Measurements from ENCODE around the gene CNPPD1. TPM values are rescaled to one million over a fixed set of nuclear protein-coding genes. Genes with fewer than 3 reads are reported as not detected.
A peak's percentile ranks its signal among the peaks of the same experiment; 100 is the strongest.

Gene CNPPD1
- total RNA-seq, 1 experiment from 2014 or later, result 38.2 TPM

- peaks cover 20% of the 10 kb centered on the region for H3K4me1 ChIP-seq (ENCODE audit: insufficient read depth, low read length)
- intact Hi-C loops (cut with micrococcal nuclease), result no loop called here
- H3K79me2 ChIP-seq (ENCODE audit: low read length), result peaks cover 5% of the 10 kb centered on the region; the same call in 1 of the 2 replicates
- H3K36me3 ChIP-seq (ENCODE audit: low read depth, low read length), result peaks cover 4% of the 10 kb centered on the region
- ChIA-PET CTCF (no interaction called here), POLR2A (ENCODE audit: unreplicated experiment) (no interaction called here)
- H4K20me1 ChIP-seq (ENCODE audit: low read length), result no peaks in the 10 kb centered on the region
- BruUV-seq (replicated peaks), result no TSS peak
- H3K27ac ChIP-seq (ENCODE audit: low read length), result no peak overlapping the region
- H3F3A ChIP-seq (ENCODE audit: low read length, unreplicated experiment), result no peaks in the 10 kb centered on the region
- no peak overlapping the region for H3K4me2 ChIP-seq (ENCODE audit: low read length)
- H3K27me3 ChIP-seq (ENCODE audit: low read length), result no peaks in the 10 kb centered on the region
- no peak overlapping the region for H2AFZ ChIP-seq (ENCODE audit: low read length)
- TF ChIP-seq EZH2phosphoT487 (IDR thresholded peaks at IDR 0.05; ENCODE audit: borderline replicate concordance, low read length) (no peak), CTCF (conservative IDR thresholded peaks at IDR 0.05; ENCODE audit: low read depth, low read length) (no peak), EZH2 (IDR thresholded peaks at IDR 0.05; ENCODE audit: low read length, unreplicated experiment) (no peak)
- no peak for ATAC-seq
- no peak for DNase-seq
- no peak overlapping the region for H3K9ac ChIP-seq (ENCODE audit: low read length)
- no peaks in the 10 kb centered on the region for H3K9me3 ChIP-seq (ENCODE audit: low read length)
- no peak overlapping the region for H3K4me3 ChIP-seq (ENCODE audit: low read length)
- H3K9me2 ChIP-seq (replicated peaks; ENCODE audit: low read length), result no peaks in the 10 kb centered on the region
Measured at GRCh38 chr2:219209236-219210195, 32.8 kb upstream of the CNPPD1 start.

- H3K79me2 ChIP-seq (ENCODE audit: low read length), result peaks cover 5% of the 10 kb centered on the region; the same call in 1 of the 2 replicates
- H3K9ac ChIP-seq (ENCODE audit: low read length), result no peak overlapping the region
- no peaks in the 10 kb centered on the region for H3K9me3 ChIP-seq (ENCODE audit: low read length)
- H3F3A ChIP-seq (ENCODE audit: low read length, unreplicated experiment), result no peaks in the 10 kb centered on the region
- no peaks in the 10 kb centered on the region for H3K9me2 ChIP-seq (replicated peaks; ENCODE audit: low read length)
- ATAC-seq (no peak; the same call in 1 of the 2 replicates), DNase-seq (peak; percentile 38)
- H3K27ac ChIP-seq (ENCODE audit: low read length), result no peak overlapping the region
- H3K4me1 ChIP-seq (ENCODE audit: insufficient read depth, low read length), result peaks cover 20% of the 10 kb centered on the region
- intact Hi-C loops (cut with micrococcal nuclease), result loop anchor here (1.0 kb wide), 2 partner anchors 9 to 48 kb away; partner anchors contain the start of gene NHEJ1
- no peaks in the 10 kb centered on the region for H4K20me1 ChIP-seq (ENCODE audit: low read length)
- TF ChIP-seq EZH2phosphoT487 (IDR thresholded peaks at IDR 0.05; ENCODE audit: borderline replicate concordance, low read length), result no peak
- TF ChIP-seq EZH2 (IDR thresholded peaks at IDR 0.05; ENCODE audit: low read length, unreplicated experiment), result no peak
- no peak for TF ChIP-seq CTCF (conservative IDR thresholded peaks at IDR 0.05; ENCODE audit: low read depth, low read length)
- peak overlapping the region; percentile 66 for H3K4me3 ChIP-seq (ENCODE audit: low read length)
- H3K4me2 ChIP-seq (ENCODE audit: low read length), result peak overlapping the region; percentile 96
- H3K27me3 ChIP-seq (ENCODE audit: low read length), result no peaks in the 10 kb centered on the region
- BruUV-seq (replicated peaks), result no TSS peak
- ChIA-PET POLR2A (ENCODE audit: unreplicated experiment) (interaction anchor here (0.6 kb wide), 1 partner anchor 50 kb away, joined by 4 read pairs; no protein-coding TSS in a partner anchor), CTCF (interaction anchor here (0.7 kb wide), 1 partner anchor 522 kb away, joined by 4 read pairs; no protein-coding TSS in a partner anchor)
- peaks cover 2% of the 10 kb centered on the region; the same call in 1 of the 2 replicates for H3K36me3 ChIP-seq (ENCODE audit: low read depth, low read length)
- H2AFZ ChIP-seq (ENCODE audit: low read length), result peak overlapping the region; percentile 61
Measured at GRCh38 chr2:219207884-219208740, 31.4 kb upstream of the CNPPD1 start.
